Effector CD8-positive, alpha-beta T cell (primary cell): ENCODE measurements around the gene CSNK1G1.
"Not testable (repeated sequence)": the region's sequence is repeated elsewhere in the genome, so short reads cannot be mapped to it uniquely, and the experiment has no call there.

Experiments
- DNase-seq: peaks from one replicate; lab custom pipeline; 2025; lab: John Stamatoyannopoulos, UW

CSNK1G1 gene

DNA sequence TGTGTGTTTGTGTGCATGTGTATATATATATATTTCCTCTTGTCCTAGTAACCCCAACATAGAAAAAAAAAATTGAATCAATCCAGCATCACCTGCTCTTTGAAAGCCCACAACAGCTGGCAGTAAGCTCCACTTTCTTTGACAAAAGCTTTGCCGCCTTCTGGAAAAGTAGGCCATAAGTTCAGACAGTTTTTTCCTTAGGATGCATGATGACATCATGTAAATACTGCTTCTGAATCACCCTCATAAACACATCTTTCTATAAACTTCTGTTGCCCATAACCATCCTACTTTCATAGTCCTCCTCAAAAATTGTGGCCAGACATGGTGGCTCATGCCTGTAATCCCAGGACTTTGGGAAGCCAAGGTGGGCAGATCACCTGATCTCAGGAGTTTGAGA, 67.4 kb downstream of the CSNK1G1 start:
- no peak for DNase-seq

GRCh38 chr15:64287953-64288352, 68.0 kb downstream of the CSNK1G1 start:
- DNase-seq, result no peak

GRCh38 chr15:64286473-64286872, 69.5 kb downstream of the CSNK1G1 start:
- DNase-seq, result no peak

- no peak for DNase-seq
These were observed 70.1 kb downstream of the CSNK1G1 start for GRCh38 chr15:64285871-64286270.

DNA sequence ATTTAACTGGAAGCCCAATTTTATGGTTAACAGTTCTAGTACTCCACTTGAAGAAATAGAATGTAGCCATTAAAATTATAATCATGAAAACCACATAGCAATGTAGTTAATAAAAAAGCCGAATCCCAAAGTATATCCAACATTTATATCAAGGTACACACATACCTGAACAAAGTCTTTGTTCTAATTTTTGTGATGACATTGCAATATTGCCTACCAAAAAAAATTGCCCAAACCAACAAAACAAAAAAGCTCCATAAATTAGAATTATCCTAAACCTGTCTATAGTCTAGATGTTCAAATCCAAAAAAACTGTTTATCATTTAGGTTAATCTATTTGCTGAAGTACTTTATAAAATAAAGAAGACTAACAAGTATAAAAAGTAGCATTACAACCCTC, 70.8 kb downstream of the CSNK1G1 start:
- DNase-seq, result no peak

GRCh38 chr15:64284042-64284441, 71.9 kb downstream of the CSNK1G1 start:
- DNase-seq, result no peak

DNA sequence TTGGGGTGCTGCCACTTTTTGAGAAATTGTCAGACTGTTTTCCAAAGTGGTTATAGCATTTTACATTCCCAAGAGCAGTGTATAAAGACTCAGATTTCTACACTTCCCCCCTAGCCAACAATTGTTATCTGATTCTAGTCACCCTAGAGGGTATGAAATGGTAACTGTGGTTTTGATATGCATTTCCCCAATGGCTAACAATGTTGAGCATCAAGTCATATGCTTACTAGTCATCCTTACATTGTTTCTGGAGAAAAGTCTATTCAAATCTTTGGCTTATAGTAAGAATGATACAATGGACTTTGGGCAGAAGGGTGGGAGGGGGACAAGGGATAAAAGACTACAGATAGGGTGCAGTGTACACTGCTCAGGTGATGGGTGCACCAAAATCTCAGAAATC, 73.3 kb downstream of the CSNK1G1 start:
- no peak for DNase-seq

- no peak for DNase-seq
These were observed 76.8 kb downstream of the CSNK1G1 start for GRCh38 chr15:64279131-64279530.

- DNase-seq, result no peak
These were observed 80.0 kb downstream of the CSNK1G1 start for GRCh38 chr15:64275934-64276333.

- DNase-seq, result no peak
These were observed 81.5 kb downstream of the CSNK1G1 start for GRCh38 chr15:64274341-64274950.

DNA sequence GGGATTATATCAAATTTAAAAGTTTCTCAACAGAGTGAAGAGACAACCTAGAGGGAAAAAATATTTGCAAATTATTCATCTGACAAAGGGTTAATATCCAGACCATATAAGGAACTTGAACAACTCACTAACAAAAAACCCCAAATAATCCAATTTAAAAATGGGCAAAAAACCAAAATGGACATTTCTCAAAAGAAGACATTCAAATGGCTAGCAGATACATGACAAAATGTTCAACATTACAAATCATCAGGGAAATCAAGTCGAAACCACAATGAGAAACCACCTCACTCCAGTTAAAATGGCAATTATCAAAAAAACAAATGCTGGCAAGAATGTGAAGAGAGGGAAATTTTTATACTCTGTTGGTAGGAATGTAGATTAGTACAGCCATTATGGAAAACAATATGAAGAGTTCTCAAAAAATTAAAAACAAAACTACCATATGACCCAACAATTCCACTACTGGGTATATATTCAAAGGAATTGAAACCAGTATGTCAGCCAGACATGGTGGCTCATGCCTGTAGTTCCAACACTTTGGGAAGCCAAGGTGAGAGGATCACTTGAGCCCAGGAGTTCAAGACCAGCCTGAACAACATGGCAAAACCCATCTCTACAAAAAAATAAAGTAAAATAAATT, 88.5 kb downstream of the CSNK1G1 start:
- DNase-seq, result no peak

DNA sequence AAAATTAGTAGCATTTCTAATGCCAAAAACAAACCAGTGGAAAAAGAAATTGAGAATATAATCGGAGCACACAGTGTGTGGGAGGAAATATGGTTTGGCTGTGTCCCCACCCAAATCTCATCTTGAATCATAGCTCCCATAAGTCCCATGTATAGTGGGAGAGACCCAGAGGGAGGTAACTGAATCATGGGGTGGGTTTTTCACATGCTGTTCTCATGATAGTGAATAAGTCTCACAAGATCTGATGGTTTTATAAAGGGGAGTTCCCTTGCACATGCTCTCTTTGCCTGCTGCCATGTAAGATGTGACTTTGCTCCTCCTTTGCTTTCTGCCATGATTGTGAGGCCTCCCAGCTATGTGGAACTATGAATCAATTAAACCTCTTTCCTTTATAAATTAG, 90.8 kb downstream of the CSNK1G1 start:
- DNase-seq, result not testable (repeated sequence)

- no peak for DNase-seq
These were observed 91.5 kb downstream of the CSNK1G1 start for GRCh38 chr15:64264502-64264901.

DNA sequence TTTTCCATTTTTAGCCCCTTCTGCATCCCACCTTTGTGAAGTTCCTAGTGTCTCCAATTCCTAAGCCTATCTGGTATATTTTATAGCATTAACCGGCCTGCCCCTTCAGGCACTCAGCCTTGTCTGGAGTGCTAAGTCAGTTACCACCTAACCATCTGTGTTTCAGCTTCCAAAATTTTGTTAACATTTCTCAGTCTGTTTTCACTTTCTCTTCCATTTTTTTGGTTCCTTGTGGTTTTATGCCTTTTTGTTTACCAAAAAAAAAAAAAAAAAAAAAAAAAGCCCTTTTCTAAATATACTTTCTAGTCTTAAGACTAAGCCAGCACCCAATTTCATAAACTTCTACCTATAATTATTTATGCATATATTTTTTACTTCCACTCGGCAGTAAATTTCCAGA, 92.4 kb downstream of the CSNK1G1 start:
- DNase-seq, result no peak

- DNase-seq, result no peak
These were observed 99.9 kb downstream of the CSNK1G1 start for GRCh38 chr15:64256051-64256450.

DNA sequence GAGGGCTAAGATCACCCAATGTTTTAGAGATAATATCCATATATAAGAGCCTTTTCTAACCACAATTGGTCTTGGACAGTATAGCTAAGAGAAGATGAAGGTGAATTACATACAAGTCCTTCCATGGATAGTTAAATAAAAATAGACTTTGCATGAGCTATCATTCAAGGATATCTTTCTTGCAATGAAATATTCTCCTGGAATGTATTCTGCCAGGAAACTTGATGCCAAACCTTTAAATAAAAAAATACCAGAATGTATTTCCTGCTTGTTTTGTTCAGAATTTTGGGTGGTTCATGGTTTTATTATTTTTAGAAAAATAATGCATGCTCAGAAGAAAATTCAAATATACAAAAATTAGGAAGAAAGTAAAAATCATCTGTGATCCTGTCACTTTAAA, 104.3 kb downstream of the CSNK1G1 start:
- no peak for DNase-seq

GRCh38 chr15:64251121-64251520, 104.9 kb downstream of the CSNK1G1 start:
- no peak for DNase-seq

DNA sequence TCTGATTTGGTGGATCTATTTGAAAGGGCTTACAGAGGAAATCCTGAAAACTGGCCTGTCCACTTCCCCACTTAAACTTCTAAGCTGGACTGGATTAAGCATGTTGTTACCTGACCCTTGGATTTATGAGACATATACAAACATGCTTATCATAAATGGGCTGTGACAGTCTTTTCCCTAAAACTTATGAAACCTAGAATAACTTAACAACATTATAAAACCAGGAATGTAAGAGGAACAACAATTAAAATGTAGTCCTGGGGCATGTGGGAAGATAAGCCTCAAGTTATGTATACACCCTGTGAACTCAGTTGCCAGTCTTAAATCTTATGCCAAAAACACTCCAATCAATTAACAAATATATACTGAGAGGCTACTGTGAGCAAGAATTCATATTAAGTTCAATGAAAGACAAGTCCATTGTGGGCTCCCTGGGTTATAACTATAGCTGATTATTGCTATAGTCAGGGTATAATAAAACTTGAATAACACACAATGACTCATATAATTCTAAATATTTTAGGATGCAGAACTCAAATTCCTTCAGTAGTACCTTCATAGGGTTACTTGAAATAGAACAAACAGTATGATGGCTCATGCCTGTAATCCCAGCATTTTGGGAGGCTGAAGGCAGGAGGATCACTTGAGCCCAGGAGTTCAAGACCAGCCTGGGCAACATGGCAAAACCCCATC, 105.9 kb downstream of the CSNK1G1 start:
- no peak for DNase-seq

DNA sequence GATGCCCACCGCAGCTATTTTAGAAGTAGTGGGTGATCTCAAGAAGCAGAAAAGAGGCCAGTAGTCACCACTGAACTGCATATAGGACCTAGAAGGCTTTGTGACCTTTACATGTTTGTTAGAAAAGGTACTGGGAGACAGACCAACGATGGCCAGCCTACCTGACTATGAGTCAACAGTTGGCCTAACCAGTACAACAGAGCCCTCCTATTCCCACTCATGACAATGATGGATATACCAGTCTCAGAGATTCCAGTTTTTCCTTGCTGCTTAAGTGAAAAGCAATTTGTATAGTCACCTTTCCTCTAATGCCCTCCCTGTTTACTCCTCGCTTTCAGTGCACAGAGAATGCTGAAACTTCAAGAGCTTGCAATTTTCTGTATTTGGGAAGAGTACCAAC, 106.6 kb downstream of the CSNK1G1 start:
- DNase-seq, result no peak

GRCh38 chr15:64247906-64248541, 107.9 kb downstream of the CSNK1G1 start:
- DNase-seq, result no peak

- DNase-seq, result no peak
These were observed 108.5 kb downstream of the CSNK1G1 start for GRCh38 chr15:64247535-64247905.

GRCh38 chr15:64246364-64247189, 109.4 kb downstream of the CSNK1G1 start:
- no peak for DNase-seq
